Large intestine (tissue), 3 donors: ENCODE results near the gene GPC5. TPM values are rescaled to one million over a fixed set of nuclear protein-coding genes. Genes with fewer than 3 reads are reported as not detected.
"Not testable (repeated sequence)": the region's sequence is repeated elsewhere in the genome, so short reads cannot be mapped to it uniquely, and the experiment has no call there.

Experiments
- DNase-seq, 2 donors: peaks; one replicate each; pipeline versions ENCODE4 v3.0.0 to v3.0.0-alpha.2; 2013
- H3K27ac ChIP-seq: one replicate; pipeline ENCODE4 v1.5.1; 2013; ENCODE audit warnings: low read length
- H3K27me3 ChIP-seq: 2 replicates; pipeline ENCODE4 v1.6.1; 2013; ENCODE audit warnings: low read length; ENCODE audit not compliant: control insufficient read depth, insufficient read depth
- H3K36me3 ChIP-seq: 2 replicates; pipeline ENCODE4 v1.6.1; 2013; ENCODE audit warnings: low read length; ENCODE audit not compliant: control insufficient read depth, insufficient read depth
- H3K4me1 ChIP-seq: one replicate; pipeline ENCODE4 v1.6.1; 2013; ENCODE audit warnings: low read length; ENCODE audit not compliant: control insufficient read depth, insufficient read depth
- H3K4me3 ChIP-seq: one replicate; pipeline ENCODE4 v1.5.1; 2013; ENCODE audit warnings: low read length
- H3K9me3 ChIP-seq: one replicate; pipeline ENCODE4 v1.6.1; 2013; ENCODE audit warnings: mild to moderate bottlenecking, low read depth, low read length, moderate library complexity; ENCODE audit not compliant: control insufficient read depth
- WGBS: methylation state at CpG from one replicate; pipeline ENCODE4 v1.1.5; 2013; ENCODE audit warnings: low lambda C conversion rate; ENCODE audit not compliant: insufficient coverage; 5-methylcytosine and 5-hydroxymethylcytosine counted together
- polyA plus RNA-seq: library from polyadenylated mRNA; unstranded; fragments of 120-200 nt; gene quantifications from one replicate; pipeline ENCODE4 v1.2.1, GENCODE V29; 2013

GPC5 gene
- polyA plus RNA-seq, 1 donor, result 0.42 TPM

- Histone ChIP-seq H3K36me3 (no peaks in the 10 kb centered on the region), H3K27me3 (no peaks in the 10 kb centered on the region), H3K4me1 (no peaks in the 10 kb centered on the region), H3K4me3 (no peak overlapping the region), H3K27ac (no peak overlapping the region), H3K9me3 (no peaks in the 10 kb centered on the region)
- DNase-seq, result no peak
- 33% methylated on average over 1 of the region's 3 CpGs for WGBS
Observed at GRCh38 chr13:92262100-92262788, 863.8 kb downstream of the GPC5 start.

DNA sequence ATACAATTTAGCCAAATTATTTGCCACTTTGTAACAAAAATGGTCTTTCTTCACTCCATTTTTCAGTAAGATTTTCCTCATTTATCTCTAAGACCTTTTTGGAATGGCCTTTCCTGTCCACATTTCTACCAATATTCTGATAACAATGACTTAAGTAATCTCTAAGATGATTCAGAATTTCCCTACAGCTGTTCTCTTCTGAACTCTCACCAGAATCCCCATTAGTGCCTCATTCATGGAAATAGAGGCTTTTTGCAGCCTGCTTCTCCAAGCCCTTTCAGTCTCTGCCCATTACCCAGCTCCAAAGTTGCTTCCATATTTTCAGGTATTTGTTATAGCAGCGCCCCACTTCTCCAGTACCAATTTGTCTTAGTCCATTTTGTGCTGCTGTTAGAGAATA, 867.0 kb downstream of the GPC5 start:
- no CpG with 5 or more reads among the region's 1 CpG for WGBS
- H3K4me1 ChIP-seq, result no peaks in the 10 kb centered on the region

GRCh38 chr13:92270990-92271389, 872.6 kb downstream of the GPC5 start:
- Histone ChIP-seq H3K36me3 (no peaks in the 10 kb centered on the region), H3K4me1 (no peaks in the 10 kb centered on the region), H3K27me3 (no peaks in the 10 kb centered on the region), H3K4me3 (no peak overlapping the region), H3K27ac (no peak overlapping the region), H3K9me3 (no peaks in the 10 kb centered on the region)
- no peak for DNase-seq
- no CpG with 5 or more reads among the region's 1 CpG for WGBS

More for the DNA sequence above, 867.0 kb downstream of the GPC5 start:
- Histone ChIP-seq H3K4me3 (no peak overlapping the region), H3K27ac (no peak overlapping the region), H3K9me3 (no peaks in the 10 kb centered on the region), H3K27me3 (no peaks in the 10 kb centered on the region), H3K36me3 (no peaks in the 10 kb centered on the region)
- no peak for DNase-seq

- H3K27me3 ChIP-seq, result no peaks in the 10 kb centered on the region
- H3K4me1 ChIP-seq, result no peaks in the 10 kb centered on the region
- no peaks in the 10 kb centered on the region for H3K9me3 ChIP-seq
- no CpG with 5 or more reads among the region's 1 CpG for WGBS
- DNase-seq, result no peak
- H3K4me3 ChIP-seq, result no peak overlapping the region
- H3K36me3 ChIP-seq, result no peaks in the 10 kb centered on the region
- no peak overlapping the region for H3K27ac ChIP-seq
Observed at GRCh38 chr13:92272177-92272576, 873.8 kb downstream of the GPC5 start.

DNA sequence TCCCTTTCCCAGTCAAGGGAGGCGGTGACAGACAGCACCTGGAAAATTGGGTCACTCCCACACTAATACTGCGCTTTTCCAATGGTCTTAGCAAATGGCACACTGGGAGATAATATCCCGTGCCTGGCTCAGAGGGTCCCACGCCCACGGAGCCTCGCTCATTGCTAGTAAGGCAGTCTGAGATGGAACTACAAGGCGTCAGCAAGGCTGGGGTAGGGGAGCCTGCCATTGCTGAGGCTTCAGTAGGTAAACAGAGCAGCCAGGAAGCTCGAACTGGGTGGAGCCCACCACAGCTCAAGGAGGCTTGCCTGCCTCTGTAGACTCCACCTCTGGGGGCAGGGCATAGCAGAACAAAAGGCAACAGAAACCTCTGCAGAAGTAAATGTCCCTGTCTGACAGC, 882.6 kb downstream of the GPC5 start:
- DNase-seq, H3K4me1 ChIP-seq, H3K27ac ChIP-seq, H3K27me3 ChIP-seq, H3K36me3 ChIP-seq, H3K4me3 ChIP-seq, H3K9me3 ChIP-seq: not testable (repeated sequence)
- WGBS, result no CpG with 5 or more reads among the region's 8 CpGs

- peak in 1 of 2 donors; percentile 1 for DNase-seq
- H3K4me1 ChIP-seq, H3K27ac ChIP-seq, H3K9me3 ChIP-seq, H3K27me3 ChIP-seq, H3K36me3 ChIP-seq, H3K4me3 ChIP-seq: not testable (repeated sequence)
- no CpG with 5 or more reads among the region's 29 CpGs for WGBS
Observed at GRCh38 chr13:92290718-92291307, 892.4 kb downstream of the GPC5 start.

GRCh38 chr13:92294533-92294932, 896.1 kb downstream of the GPC5 start:
- WGBS, result 67% methylated on average over 1 of the region's 5 CpGs
- H3K9me3 ChIP-seq, H3K4me3 ChIP-seq, H3K27ac ChIP-seq, H3K4me1 ChIP-seq, H3K36me3 ChIP-seq, H3K27me3 ChIP-seq, DNase-seq: not testable (repeated sequence)

DNA sequence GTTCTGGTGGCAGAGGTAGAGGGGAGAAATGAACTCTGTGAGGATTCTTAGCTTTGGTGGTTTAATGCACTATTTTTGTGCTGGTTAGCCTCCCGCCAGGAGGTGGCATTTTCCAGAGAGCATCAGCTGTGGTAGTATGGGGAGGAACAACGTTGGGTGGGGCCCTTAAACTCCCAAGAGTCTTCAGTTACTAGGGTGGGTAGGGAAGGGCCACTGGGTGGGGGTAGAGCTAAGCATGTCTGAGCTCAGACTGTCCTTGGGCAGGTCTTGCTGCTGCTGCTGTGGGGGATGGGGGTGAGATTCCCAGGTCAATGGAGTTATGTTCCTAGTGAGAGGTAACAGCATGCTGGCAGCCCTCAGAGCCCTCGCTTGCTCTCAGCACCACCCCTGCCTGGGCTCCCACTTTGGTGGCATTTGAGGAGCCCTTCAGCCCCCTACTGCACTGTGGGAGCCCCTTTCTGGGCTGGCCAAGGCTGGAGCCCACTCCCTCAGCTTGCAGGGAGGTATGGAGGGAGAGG, 897.8 kb downstream of the GPC5 start:
- not testable (repeated sequence) for H3K27me3 ChIP-seq, H3K9me3 ChIP-seq, H3K36me3 ChIP-seq, H3K27ac ChIP-seq, H3K4me1 ChIP-seq, DNase-seq, H3K4me3 ChIP-seq
- WGBS, result no CpG with 5 or more reads among the region's 3 CpGs

DNA sequence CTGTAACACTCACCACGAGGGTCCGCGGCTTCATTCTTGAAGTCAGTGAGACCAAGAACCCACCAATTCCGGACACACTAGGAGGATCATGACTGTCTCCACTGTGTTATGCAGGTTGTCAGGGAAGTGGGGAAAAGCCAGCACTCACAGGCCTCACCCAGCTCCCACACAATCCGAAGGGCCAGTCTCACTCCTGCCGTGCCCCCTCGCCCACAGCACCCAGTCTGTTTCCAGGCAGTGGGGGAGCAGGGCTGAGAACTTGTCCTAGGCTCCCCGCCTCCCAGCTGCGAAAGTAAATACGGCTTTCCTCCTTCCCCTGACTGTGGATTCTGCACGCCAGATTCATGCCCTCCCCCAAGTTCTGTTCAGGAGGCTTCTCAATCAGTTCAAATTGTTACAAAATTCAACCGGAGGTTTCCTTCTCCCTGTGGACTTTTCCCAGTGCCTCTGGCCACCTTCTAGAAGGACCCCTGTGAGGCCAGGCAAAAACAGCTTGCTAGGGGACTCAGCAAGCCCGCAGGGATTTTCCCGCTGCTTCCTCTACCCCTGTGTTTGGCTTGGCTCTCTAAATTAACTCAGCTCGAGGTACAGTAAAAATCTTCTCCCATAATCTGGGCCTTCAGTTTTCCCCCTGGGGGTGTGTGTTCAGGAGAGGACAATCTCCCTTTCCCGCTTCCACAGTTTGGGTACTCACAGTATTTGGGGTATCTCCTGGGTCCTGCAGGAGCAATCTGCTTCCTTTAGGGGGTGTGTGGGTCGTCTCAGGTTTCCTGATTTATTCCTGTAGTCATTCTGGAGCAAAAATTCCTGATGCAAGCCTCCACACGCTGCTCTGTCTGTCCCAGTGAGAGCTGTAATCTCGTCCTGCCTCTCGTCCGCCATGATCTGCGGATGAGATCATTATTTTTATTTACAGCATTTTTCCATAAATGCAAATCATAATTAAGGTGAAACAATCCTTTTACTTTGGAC, 899.8 kb downstream of the GPC5 start:
- H3K9me3 ChIP-seq, result no peaks in the 10 kb centered on the region
- no peaks in the 10 kb centered on the region for H3K4me1 ChIP-seq
- DNase-seq, result no peak
- H3K27ac ChIP-seq, result no peak overlapping the region
- H3K4me3 ChIP-seq, result no peak overlapping the region
- H3K27me3 ChIP-seq, result no peaks in the 10 kb centered on the region
- WGBS, result 88% methylated on average over 5 of the region's 22 CpGs
- H3K36me3 ChIP-seq, result no peaks in the 10 kb centered on the region

- 100% methylated on average over 1 of the region's 1 CpG for WGBS
Observed at GRCh38 chr13:92300651-92301050, 902.2 kb downstream of the GPC5 start.

More at GRCh38 chr13:92300651-92301050, 902.2 kb downstream of the GPC5 start:
- H3K27ac ChIP-seq, result no peak overlapping the region
- no peak overlapping the region for H3K4me3 ChIP-seq
- H3K27me3 ChIP-seq, result no peaks in the 10 kb centered on the region
- no peak for DNase-seq
- H3K9me3 ChIP-seq, result no peaks in the 10 kb centered on the region
- no peaks in the 10 kb centered on the region for H3K4me1 ChIP-seq
- no peaks in the 10 kb centered on the region for H3K36me3 ChIP-seq
